HG03025 (cell line): Measurements from ENCODE around the gene MYO15B.
"Not testable (repeated sequence)": the region's sequence is repeated elsewhere in the genome, so short reads cannot be mapped to it uniquely, and the experiment has no call there.

Source experiments
- ATAC-seq: cut with Tn5 transposase; IDR thresholded peaks from one replicate; pipeline ENCODE4 v1.9.1; 2021; ENCODE audit warnings: mild to moderate bottlenecking, moderate library complexity; ENCODE audit not compliant: unreplicated experiment, low FRiP score

The MYO15B gene

GRCh38 chr17:75635610-75636202 is 48.1 kb downstream of the MYO15B start:
- no peak for ATAC-seq

- ATAC-seq: no peak
Measured at GRCh38 chr17:75636381-75637142, 49.0 kb downstream of the MYO15B start.

- ATAC-seq: no peak
Measured at GRCh38 chr17:75637143-75637538, 49.5 kb downstream of the MYO15B start.

- no peak for ATAC-seq
Measured at GRCh38 chr17:75637551-75637950, 50.0 kb downstream of the MYO15B start.

DNA sequence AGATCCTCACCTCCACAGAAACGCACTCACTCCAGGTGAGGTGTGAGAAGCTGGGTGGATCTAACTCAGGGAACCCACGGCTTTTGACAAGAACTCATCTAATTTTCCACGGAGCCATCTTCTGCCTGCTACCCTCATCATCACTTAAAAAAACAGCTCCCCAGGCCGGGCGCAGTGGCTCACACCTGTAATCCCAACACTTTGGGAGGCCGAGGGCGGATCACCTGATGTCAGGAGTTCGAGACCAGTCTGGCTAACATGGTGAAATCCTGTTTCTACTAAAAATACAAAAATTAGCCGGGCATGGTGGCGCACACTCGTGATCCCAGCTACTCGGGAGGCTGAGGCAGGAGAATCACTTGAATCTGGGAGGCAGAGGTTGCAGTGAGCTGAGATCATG is 50.4 kb downstream of the MYO15B start:
- ATAC-seq: not testable (repeated sequence)

DNA sequence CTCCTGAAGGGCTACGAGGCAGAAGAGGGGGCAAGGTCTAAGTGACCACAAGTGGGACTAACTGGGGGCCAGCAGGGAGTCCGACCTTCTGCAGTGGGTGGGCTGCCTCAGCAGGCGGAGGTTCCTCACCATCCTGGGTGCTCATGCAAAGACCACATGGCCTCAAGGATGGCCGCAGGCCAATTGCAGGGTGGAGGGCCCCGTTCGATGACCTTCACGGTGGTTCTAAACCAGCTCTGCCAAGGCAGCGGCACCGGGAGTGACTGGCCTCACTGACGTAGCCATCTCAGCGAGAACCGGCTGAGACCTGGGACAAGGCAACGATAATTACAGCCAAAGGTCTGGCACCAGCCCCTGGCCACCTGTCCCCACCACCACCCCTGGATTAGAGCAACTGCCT is 51.3 kb downstream of the MYO15B start:
- no peak for ATAC-seq

- no peak for ATAC-seq
Measured at GRCh38 chr17:75639327-75639726, 51.7 kb downstream of the MYO15B start.

DNA sequence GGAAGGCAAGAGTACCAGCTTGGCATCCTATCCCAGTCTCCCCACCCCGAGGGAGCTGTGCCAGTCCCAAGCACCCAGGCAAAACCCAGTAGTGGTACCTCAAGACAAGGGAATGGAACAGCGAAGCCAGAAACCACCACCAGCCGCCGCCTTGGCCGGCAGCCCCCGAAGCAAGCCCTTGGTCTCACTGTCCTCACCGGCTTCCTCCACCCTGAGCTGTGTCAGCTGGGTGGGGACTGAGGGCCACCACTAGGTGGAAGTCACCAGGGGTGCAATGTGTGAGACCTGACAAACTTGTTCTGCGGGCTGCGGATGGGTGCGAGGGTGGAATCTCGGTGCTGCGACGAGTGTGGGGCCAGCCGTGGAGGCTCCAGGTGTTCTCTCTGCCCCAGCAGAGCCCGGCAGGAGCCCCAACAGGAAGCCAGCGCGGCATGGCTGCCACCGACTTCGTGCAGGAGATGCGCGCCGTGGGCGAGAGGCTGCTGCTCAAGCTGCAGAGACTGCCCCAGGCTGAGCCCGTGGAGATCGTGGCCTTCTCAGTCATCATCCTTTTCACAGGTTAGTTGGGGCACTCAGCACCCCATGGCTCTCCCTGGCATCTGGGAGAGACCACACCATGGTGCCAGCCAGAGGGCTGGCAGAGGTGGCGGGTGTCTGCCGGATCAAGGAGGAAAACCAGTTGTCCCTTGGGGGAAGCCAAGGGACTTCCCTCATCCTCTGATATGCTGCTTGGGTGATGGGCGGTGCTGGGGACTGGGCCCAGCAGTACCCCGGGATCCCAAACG is 52.4 kb downstream of the MYO15B start:
- no peak for ATAC-seq

DNA sequence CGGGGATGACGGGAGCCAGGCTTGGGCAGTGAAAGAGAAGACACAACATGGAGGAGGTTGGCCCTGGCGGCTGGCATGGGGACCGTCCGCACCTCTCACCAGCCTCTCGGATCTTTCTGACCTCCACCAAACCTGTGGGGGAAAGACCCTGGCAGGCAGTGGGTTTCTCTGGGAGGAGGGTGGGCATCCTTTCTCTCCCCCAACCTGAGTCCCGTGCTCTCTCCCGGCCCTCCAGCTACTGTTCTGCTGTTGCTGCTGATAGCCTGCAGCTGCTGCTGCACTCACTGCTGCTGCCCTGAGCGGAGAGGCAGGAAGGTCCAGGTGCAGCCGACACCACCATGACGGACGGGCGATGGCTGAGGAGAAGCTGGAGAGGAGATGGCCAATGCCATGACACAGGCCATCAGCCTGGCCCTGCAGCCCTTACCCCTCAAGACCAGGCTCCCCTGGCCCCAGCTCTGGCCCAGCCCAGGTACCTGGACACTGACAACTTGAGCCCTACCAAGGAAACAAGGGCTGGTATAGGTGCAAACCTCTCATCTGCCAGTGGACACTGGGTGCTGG is 53.0 kb downstream of the MYO15B start:
- no peak for ATAC-seq

GRCh38 chr17:75641343-75641742 is 53.7 kb downstream of the MYO15B start:
- ATAC-seq: no peak

DNA sequence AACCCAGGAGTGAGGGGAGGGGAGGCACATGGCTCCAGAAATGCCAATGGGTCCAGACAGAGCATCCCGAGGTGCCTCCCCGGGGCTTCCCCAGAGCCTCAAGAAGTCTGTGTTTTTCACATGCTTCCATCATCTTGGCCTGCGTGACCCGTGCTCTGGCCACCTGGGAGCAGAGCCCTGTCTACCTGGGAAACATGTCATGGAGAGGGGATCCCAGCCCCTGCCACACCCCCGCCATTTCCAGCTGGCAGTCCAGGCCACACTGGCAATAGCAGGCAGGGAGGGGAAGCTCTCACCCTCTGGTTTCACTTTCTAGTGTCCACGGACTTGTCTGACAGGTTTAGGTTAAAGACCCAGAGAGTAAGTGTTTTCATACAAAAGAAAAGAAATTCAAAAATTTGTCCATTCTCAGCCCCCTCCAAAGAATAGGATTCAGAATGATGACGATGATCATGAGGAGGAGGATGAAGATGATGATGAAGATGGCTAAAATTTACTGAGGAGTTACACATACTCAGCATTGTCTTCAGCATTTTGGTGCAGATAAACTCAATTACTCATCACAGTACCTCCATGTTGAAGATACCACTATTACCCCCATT is 54.7 kb downstream of the MYO15B start:
- no peak for ATAC-seq

- no peak for ATAC-seq
Measured at GRCh38 chr17:75642784-75643642, 55.4 kb downstream of the MYO15B start.

GRCh38 chr17:75643643-75644017 is 56.0 kb downstream of the MYO15B start:
- ATAC-seq: no peak

DNA sequence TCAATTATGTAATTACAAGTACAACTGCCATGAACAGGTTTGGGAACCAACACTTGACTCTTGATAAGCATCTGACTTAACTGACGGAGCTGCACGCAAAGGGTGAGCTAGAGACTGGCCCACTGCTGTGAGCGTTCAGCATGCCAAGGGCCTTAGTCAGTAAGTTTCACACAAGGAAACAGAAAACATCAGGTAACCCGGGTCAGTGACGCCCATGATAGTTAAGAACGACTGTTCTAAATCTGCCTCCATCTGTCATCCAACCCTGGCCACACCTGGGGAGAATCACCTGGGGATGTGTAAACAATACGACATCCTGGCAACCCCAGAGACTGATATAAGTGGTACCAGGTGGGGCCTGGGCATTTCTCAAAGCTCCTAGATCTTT is 57.9 kb downstream of the MYO15B start:
- no peak for ATAC-seq

GRCh38 chr17:75645889-75646637 is 58.5 kb downstream of the MYO15B start:
- no peak for ATAC-seq

DNA sequence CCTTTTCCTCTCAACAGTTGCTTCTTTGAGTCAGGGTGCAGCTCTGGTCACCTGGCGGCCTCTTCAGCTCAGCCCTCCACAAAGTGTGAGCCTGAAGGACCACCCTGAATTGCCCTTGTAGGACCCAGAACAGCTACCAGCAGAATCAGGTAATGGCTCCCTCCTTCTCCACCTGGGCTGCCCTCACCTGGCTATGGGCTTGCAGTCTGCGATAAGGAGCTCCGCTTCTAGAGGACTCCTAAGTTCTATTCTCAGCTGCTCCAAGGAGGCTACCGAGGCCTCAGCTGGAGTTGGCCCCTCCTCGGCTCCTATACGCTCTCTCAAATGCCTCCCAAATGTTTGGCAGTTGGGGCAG is 59.0 kb downstream of the MYO15B start:
- no peak for ATAC-seq

- ATAC-seq: no peak
Measured at GRCh38 chr17:75647061-75647460, 59.5 kb downstream of the MYO15B start.

GRCh38 chr17:75647921-75648320 is 60.3 kb downstream of the MYO15B start:
- ATAC-seq: no peak

GRCh38 chr17:75649687-75650086 is 62.1 kb downstream of the MYO15B start:
- no peak for ATAC-seq
